ENCODE measurements around the gene TOPBP1.
"Not testable (repeated sequence)": the region's sequence is repeated elsewhere in the genome, so short reads cannot be mapped to it uniquely, and the experiment has no call there.

TOPBP1 gene

GRCh38 chr3:133673746-133674145 lies 12.0 kb upstream of the TOPBP1 start:
- DNase-seq = no peak

- DNase-seq = no peak
Measured at GRCh38 chr3:133672461-133672860, 10.7 kb upstream of the TOPBP1 start.

- DNase-seq = no peak
Measured at GRCh38 chr3:133670525-133670995, 8.8 kb upstream of the TOPBP1 start.

DNA sequence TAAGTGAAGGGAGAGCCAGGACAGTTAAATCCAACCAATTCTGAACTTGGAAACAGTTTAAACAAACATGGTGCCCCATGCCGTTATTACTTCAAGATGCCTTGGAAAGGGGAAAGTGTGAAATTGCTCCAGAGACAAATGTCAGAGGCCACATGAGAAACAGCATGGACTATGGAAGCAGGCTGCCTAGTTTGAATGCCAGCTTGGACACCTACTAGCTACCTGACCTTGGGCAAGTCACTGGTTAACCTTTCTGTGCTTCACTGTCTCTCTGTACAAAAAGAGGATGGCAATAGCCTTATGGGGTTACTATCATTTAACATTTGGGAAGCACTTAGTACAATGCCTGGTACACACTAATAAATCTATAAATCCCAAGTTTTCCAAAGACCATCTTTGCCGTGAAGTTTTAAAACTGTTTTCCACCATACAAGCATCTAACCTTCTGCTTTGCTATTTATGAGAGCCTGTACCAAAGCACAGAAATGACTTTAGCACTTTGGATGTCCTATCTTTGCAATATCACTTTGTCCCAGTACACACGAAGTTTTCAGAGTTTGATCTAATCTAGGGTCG lies 8.3 kb upstream of the TOPBP1 start:
- DNase-seq = no peak

GRCh38 chr3:133667118-133667517 lies 5.4 kb upstream of the TOPBP1 start:
- no peak for DNase-seq

DNA sequence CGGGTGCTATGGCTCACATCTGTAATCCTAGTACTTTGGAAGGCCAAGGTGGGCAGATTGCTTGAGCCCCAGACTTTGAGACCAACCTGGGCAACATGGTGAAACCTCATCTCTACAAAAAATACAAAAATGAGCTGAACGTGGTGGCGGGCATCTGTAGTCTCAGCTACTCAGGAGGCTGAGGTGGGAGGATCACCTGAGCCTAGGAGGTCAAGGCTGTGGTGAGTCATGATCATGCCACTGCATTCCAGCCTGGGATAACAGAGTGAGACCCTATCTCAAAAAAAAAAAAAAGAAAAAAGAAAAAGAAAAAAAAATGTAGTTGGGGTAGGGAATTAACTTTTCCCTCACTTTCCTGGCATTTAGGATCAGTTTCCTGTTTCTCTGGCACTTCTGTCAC lies 3.4 kb upstream of the TOPBP1 start:
- not testable (repeated sequence) for DNase-seq

DNA sequence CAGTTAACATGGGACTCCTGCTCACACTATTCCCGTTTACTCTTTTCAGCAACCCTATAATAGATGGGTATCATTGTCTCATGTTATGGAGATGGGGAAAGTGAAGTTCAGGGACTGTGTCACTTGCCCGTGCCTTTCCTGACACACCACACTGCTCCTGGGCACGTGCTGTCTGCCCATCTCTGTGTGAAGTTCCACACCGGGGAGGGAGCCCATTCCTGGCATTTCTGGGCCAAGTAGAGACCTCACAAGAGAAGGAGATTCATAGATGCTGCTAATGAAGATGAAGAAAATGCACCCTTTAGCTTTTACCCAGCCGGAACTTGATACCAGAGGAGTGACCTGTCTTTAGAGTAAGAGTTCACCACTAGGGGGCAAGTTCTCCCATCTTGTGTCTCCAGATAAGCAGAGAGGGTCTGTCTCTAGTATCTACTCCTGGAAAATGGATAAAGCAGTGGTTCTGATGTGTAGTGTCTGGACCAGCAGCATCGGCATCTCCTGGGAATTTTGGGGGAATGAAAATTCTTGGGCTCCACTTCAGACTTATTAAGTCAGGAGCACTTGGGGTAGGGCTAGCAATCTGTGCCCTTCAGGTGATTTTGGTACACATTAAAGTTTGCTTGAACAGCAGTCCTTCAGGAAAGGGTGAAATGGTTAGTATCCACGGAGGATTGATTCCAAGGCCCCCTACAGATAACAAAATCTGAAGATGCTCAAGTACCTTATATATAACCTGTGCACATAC lies 2.0 kb upstream of the TOPBP1 start:
- no peak for DNase-seq

DNA sequence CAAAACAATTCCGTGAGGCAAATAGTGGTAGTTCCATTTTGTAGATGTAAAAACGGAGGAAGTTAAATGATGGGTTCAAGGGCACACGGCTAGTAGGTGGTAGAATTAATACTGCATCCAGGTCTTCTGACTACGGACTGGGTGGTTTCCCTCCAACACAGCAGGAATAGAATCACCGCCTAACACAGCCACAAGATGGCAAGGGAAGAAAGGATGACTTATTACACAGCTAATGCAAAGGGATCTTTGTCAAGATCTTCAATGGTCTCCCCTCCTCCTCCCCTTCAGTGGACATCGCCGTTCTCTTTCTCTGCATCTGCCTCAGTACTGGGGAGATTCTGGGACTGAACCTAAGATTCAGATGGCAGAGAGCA lies 524 bp upstream of the TOPBP1 start:
- no peak for DNase-seq

DNA sequence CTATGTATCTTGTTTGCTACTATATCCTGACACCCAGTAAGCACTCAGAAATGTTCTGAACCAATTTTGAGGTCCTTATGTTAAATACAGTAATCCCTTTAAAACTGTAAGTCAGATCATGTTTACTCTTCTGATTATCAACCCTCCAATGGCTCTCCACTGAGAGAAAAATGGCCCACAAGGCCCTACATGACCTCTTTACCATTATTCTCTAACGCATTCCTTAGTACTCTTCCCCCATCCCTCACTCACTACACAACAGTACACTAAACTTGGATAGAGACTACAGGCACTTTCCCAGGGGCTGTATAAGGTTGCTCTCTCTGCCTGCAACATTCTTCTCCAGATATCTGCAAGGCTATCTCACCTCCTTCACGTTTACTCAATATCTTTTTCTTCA lies 1.9 kb downstream of the TOPBP1 start:
- no peak for DNase-seq

- DNase-seq = no peak
Measured at GRCh38 chr3:133655731-133656515, 5.8 kb downstream of the TOPBP1 start.

- no peak for DNase-seq
Measured at GRCh38 chr3:133649486-133650068, 12.2 kb downstream of the TOPBP1 start.

DNA sequence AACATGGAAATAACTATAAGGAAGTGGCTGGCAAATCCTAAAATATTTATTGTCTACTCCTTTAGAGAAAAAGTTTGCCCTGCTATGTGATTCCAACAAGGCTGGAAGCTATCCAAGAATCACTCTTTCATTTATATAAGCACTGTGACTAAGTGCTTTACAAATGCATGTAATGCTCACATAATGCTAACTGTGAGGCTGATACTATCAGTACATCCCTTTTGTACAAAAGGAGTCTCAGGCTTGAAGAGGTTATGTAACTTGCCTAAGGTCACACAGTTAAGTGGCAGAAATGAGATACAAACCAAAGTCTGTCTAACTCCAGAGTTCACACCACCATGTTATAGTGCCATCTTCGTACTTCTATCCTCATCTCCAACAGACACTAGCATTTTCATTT lies 17.0 kb downstream of the TOPBP1 start:
- no peak for DNase-seq

DNA sequence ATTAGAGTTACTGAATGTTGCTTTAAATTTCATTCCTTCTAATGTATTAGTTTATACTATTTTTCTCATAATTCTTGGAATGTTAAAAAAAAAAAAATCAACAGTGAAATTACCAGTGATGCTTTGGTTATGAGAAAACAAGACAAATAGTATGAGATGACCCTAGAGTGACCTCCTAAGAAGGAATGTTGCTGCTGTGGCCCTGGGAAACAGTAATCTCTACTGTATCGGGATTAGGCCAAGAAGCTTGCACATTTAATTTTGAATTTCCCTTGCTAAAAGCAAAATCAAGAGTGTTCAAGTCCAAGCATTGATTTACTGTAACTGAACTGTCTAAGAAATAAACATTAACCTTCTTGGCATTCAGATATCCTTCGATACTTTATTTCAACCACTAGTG lies 18.1 kb downstream of the TOPBP1 start:
- no peak for DNase-seq

- DNase-seq = no peak
Measured at GRCh38 chr3:133641254-133641653, 20.5 kb downstream of the TOPBP1 start.

GRCh38 chr3:133633439-133633838 lies 28.3 kb downstream of the TOPBP1 start:
- DNase-seq = no peak

DNA sequence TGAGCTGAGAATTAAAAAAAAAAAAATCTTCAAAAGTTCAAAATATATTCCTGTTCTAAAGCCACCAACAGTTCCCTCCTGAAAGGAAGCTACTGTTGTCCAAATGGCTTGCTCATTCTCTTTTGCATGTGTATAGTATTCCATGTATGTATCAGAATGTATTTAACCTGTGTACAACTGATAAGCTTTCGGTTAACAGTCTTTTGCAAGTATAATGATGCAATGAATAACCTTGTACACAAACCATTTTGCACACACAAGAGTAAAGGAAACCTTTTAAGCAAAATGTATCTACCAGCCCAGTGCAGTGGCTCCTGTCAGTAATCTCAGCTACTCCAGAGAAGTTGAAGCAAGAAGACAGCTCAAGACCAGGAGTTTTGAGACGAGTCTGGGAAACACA lies 32.6 kb downstream of the TOPBP1 start:
- no peak for DNase-seq

DNA sequence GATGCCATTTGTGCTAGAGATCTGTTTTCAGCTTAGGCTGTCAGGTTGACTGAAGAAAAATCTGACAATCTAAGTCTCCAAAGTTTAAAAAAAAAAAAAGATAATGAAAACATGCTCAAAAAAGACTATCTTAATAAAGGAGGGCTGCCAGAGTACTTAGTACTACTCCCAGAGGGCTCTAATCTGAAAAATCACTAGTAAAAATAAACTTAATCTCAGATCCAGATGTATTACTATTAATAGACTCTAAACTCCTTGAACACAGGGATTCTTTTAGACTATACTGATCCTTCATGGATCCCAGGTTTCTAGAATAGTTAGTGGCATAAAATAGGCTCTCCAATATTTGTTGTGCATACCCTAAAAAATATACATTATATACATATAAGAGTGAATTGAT lies 34.0 kb downstream of the TOPBP1 start:
- no peak for DNase-seq

DNA sequence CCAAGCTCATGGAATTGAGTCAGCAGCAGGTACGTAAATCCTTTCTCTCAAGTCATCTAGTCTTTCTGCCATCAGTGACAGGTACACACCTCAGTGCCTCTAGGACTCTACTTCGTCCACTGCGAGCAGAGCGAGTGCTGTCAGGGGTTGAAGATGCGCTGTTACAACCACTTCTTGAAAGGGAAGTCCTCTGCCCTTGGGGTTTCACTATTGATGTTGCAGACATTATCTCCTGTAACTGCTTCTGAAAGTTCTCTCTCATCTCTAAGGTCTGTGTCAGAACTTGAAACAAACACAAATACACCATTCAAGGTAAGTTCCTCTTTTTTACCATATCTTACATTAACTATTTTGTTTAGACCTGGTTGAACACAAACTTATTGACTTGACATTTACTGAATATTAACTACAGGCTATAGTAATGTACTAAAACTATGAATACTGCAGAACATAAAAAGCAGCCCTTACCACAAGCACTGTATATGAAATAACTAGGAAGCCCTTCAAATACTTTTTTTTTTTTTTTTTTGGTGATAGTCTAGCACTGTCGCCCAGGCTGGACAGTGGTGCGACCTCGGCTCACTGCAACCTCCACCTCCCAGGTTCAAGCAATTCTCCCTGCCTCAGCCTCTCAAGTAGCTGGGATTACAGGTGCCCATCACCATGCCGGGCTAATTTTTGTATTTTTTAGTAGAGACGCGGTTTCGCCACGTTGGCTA lies 41.5 kb downstream of the TOPBP1 start:
- DNase-seq = no peak

GRCh38 chr3:133611534-133611933 lies 50.2 kb downstream of the TOPBP1 start:
- no peak for DNase-seq

DNA sequence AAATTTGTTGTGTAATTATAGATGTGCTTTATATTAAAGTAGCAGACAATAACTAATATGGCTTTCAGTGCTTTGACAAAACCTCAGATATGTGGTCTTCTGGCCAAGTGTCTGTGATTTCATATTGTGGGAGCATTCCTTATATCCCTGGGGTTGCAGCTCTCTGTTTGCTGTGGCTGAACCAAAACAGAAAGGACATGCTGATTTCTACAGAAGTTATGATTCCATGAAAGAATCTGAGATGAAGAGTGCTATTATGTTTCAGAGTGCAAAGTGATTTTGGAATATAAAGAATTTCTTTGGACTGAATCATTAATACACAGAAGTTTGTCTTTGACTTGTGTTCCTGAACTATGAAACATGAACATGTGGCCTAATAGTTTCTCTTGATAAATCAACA lies 51.7 kb downstream of the TOPBP1 start:
- DNase-seq = no peak

- DNase-seq = no peak
Measured at GRCh38 chr3:133608388-133608787, 53.4 kb downstream of the TOPBP1 start.

DNA sequence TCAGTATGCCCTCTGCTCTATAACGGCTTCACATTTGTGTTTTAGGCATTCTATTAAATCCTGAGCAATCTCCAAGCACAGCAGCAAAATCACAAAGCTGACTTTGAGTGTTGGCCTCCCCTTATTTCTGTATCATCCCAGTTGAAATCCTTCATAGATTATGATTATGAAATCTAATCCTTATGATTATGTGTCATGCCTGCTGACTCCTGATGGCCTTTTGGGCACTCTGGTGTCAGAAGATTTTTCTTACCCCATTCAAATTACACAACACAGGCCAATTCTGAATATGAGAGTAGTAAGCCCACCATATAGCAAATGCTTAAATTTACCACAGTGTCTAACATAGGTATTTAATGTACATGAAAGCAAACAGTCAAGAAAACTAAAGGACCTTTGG lies 53.9 kb downstream of the TOPBP1 start:
- no peak for DNase-seq

- no peak for DNase-seq
Measured at GRCh38 chr3:133606902-133607301, 54.8 kb downstream of the TOPBP1 start.

Measured in cerebellar nuclear complex (tissue), 1 donor.